Activated naive CD4-positive, alpha-beta T cell treated with anti-CD3 and anti-CD28 coated beads, Interleukin-2, amount 10 ng/mL, durations not matched to agents 5 hours and 36 hours (primary cell): Measurements from ENCODE around the gene SLFN11. TPM values are rescaled to one million over a fixed set of nuclear protein-coding genes. Genes with fewer than 3 reads are reported as not detected.

Experiments used
- total RNA-seq, 2 experiments: library from RNA; stranded (reverse); gene quantifications; one replicate each; pipeline ENCODE4 v1.2.3, GENCODE V29; 2021

Gene SLFN11, protein sequence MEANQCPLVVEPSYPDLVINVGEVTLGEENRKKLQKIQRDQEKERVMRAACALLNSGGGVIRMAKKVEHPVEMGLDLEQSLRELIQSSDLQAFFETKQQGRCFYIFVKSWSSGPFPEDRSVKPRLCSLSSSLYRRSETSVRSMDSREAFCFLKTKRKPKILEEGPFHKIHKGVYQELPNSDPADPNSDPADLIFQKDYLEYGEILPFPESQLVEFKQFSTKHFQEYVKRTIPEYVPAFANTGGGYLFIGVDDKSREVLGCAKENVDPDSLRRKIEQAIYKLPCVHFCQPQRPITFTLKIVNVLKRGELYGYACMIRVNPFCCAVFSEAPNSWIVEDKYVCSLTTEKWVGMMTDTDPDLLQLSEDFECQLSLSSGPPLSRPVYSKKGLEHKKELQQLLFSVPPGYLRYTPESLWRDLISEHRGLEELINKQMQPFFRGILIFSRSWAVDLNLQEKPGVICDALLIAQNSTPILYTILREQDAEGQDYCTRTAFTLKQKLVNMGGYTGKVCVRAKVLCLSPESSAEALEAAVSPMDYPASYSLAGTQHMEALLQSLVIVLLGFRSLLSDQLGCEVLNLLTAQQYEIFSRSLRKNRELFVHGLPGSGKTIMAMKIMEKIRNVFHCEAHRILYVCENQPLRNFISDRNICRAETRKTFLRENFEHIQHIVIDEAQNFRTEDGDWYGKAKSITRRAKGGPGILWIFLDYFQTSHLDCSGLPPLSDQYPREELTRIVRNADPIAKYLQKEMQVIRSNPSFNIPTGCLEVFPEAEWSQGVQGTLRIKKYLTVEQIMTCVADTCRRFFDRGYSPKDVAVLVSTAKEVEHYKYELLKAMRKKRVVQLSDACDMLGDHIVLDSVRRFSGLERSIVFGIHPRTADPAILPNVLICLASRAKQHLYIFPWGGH
- total RNA-seq = 10 to 100 TPM; 45.3 to 52.3 TPM

DNA sequence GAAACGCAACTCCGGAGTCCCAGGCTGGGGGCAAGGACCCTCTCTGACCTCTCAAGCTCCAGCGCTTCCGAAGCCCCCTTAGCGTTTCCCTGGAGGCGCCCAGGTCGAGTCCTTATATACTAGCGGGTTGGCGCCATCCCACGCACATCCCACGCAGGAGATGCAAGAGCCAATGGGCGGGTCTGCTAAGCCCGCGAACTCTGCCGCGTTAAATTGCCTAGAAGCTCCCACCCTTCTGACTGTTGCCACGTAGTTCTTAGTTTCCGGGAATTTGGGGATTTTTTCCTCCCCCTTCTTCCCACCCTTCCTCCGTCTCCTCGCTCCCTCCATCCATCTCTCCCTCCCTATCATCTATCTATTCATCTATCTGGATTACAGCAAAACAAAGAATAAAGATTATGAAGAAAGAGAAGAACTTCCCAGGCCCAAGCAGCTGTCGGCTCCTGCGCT is at the start of gene SLFN11:
Gene SLFN11, minus strand, starts transcription at position 88 of the 450 bp plus-strand sequence. CDS start 9,814 bp downstream, outside the sequence.

Other genes starting within 250 kb of the SLFN11 start
- 10 to 100 TPM; 21.3 to 22.5 TPM for gene NLE1, start 231.3 kb downstream of the SLFN11 start, total RNA-seq
- under 1 TPM; 0.10 TPM for gene UNC45B, start 225.8 kb downstream of the SLFN11 start, total RNA-seq
- gene SLC35G3, start 179.2 kb downstream of the SLFN11 start, total RNA-seq = not detected
- 100 to 1,000 TPM; 242 to 248 TPM for gene SLFN5, start 130.5 kb downstream of the SLFN11 start, total RNA-seq
- gene SLFN12, start 58.9 kb upstream of the SLFN11 start, total RNA-seq = 10 to 100 TPM; 12.9 to 13.6 TPM
- gene SLFN13, start 75.1 kb upstream of the SLFN11 start, total RNA-seq = 10 to 100 TPM; 66.9 to 69.4 TPM
- 10 to 100 TPM; 95.3 to 99.0 TPM for gene SLFN12L, start 164.1 kb upstream of the SLFN11 start, total RNA-seq
- not detected for gene SLFN14, start 187.2 kb upstream of the SLFN11 start, total RNA-seq
- 1 to 10 TPM; 3.2 to 3.4 TPM for gene PEX12, start 204.9 kb upstream of the SLFN11 start, total RNA-seq
- 100 to 1,000 TPM; 133 to 135 TPM for gene AP2B1, start 213.7 kb upstream of the SLFN11 start, total RNA-seq